HEK293T (cell line): Measurements from ENCODE around the gene METTL9.

ENCODE experiments used
- CTCF ChIA-PET: fragments of 350-600 bp; formaldehyde crosslinking; extraction: SDS; loops from one replicate; lab custom pipeline; 2021; ENCODE audit warnings: antibody characterized with exemption, inconsistent platforms; lab: Yijun Ruan, JAX
- POLR2A ChIA-PET: fragments of 350-600 bp; formaldehyde crosslinking; extraction: SDS; loops from one replicate; lab custom pipeline; 2020; ENCODE audit warnings: antibody characterized with exemption, inconsistent platforms; lab: Yijun Ruan, JAX
- DNase-seq: peaks from one replicate; pipeline ENCODE4 v3.0.0; 2012; ENCODE audit warnings: mixed read lengths; ENCODE audit errors: extremely low spot score
- ARNT ChIP-seq: fragments of 450-650 bp; IDR thresholded peaks from 2 replicates; pipeline ENCODE4 v1.6.1; 2017; ENCODE audit warnings: mild to moderate bottlenecking
- BHLHE40 ChIP-seq: fragments of 450-650 bp; IDR thresholded peaks from 2 replicates; pipeline ENCODE4 v1.6.1; 2016; ENCODE audit warnings: mild to moderate bottlenecking, moderate library complexity, borderline replicate concordance
- CTBP1 ChIP-seq: fragments of 450-650 bp; IDR thresholded peaks from 2 replicates; pipeline ENCODE4 v1.6.1; 2016; ENCODE audit warnings: borderline replicate concordance
- ELF4 ChIP-seq: fragments of 450-650 bp; IDR thresholded peaks from 2 replicates; pipeline ENCODE4 v1.6.1; 2017; ENCODE audit warnings: antibody characterized with exemption
- FOXA1 ChIP-seq: fragments of 450-650 bp; IDR thresholded peaks from 2 replicates; pipeline ENCODE4 v1.6.1; 2016; ENCODE audit warnings: mild to moderate bottlenecking
- FOXK2 ChIP-seq: fragments of 450-650 bp; IDR thresholded peaks from 2 replicates; pipeline ENCODE4 v1.6.1; 2016; ENCODE audit warnings: mild to moderate bottlenecking
- FOXM1 ChIP-seq: fragments of 450-650 bp; IDR thresholded peaks from 2 replicates; pipeline ENCODE4 v1.6.1; 2017; ENCODE audit warnings: mild to moderate bottlenecking, borderline replicate concordance
- HDGF ChIP-seq: fragments of 450-650 bp; IDR thresholded peaks from 2 replicates; pipeline ENCODE4 v1.6.1; 2017; ENCODE audit warnings: antibody characterized with exemption, borderline replicate concordance
- L3MBTL2 ChIP-seq: fragments of 450-650 bp; conservative IDR thresholded peaks from 2 replicates; pipeline ENCODE4 v1.6.1; 2016; ENCODE audit warnings: mild to moderate bottlenecking
- LEF1 ChIP-seq: fragments of 450-650 bp; IDR thresholded peaks from 2 replicates; pipeline ENCODE4 v1.6.1; 2017; ENCODE audit warnings: mild to moderate bottlenecking, borderline replicate concordance
- NFRKB ChIP-seq: fragments of 450-650 bp; IDR thresholded peaks from 2 replicates; pipeline ENCODE4 v1.6.1; 2016; ENCODE audit warnings: mild to moderate bottlenecking, moderate library complexity
- PKNOX1 ChIP-seq: fragments of 450-650 bp; IDR thresholded peaks from 2 replicates; pipeline ENCODE4 v1.6.1; 2016
- SP1 ChIP-seq: fragments of 450-650 bp; IDR thresholded peaks from 2 replicates; pipeline ENCODE4 v1.6.1; 2017
- SUZ12 ChIP-seq: fragments of 450-650 bp; IDR thresholded peaks from 2 replicates; pipeline ENCODE4 v1.6.1; 2016; ENCODE audit warnings: mild to moderate bottlenecking
- TARDBP ChIP-seq: fragments of 450-650 bp; IDR thresholded peaks from 2 replicates; pipeline ENCODE4 v1.6.1; 2016
- ZNF384 ChIP-seq: fragments of 450-650 bp; IDR thresholded peaks from 2 replicates; pipeline ENCODE4 v1.6.1; 2016

The METTL9 gene

GRCh38 chr16:21593530-21594289 is 5.7 kb upstream of the METTL9 start:
- CTCF ChIA-PET: interaction anchor here (1.0 kb wide), 1 partner anchor 114 kb away, joined by 3 read pairs; no protein-coding TSS in a partner anchor
- TF ChIP-seq HDGF (no peak), SUZ12 (no peak), CTBP1 (no peak), ZNF384 (no peak), SP1 (no peak), BHLHE40 (no peak), L3MBTL2 (no peak), NFRKB (no peak), FOXA1 (no peak), LEF1 (no peak), FOXK2 (no peak), ELF4 (no peak), PKNOX1 (no peak), FOXM1 (no peak), ARNT (no peak), TARDBP (no peak)
- POLR2A ChIA-PET: no interaction called here
- DNase-seq: no peak

- CTCF ChIA-PET: no interaction called here
Measured at GRCh38 chr16:21597561-21598030, 1.8 kb upstream of the METTL9 start.

GRCh38 chr16:21598206-21598605 is 1.2 kb upstream of the METTL9 start:
- CTCF ChIA-PET: no interaction called here
- TF ChIP-seq LEF1: no peak
- no peak for TF ChIP-seq PKNOX1
- TF ChIP-seq SP1: no peak
- no peak for TF ChIP-seq ARNT
- no peak for TF ChIP-seq NFRKB
- no peak for TF ChIP-seq ELF4
- no peak for TF ChIP-seq FOXA1
- TF ChIP-seq BHLHE40: no peak
- no peak for TF ChIP-seq CTBP1
- no peak for TF ChIP-seq ZNF384
- TF ChIP-seq L3MBTL2: no peak
- TF ChIP-seq SUZ12: no peak
- TF ChIP-seq FOXM1: no peak
- no peak for TF ChIP-seq TARDBP
- no peak for TF ChIP-seq HDGF
- TF ChIP-seq FOXK2: no peak
- DNase-seq: no peak
- POLR2A ChIA-PET: no interaction called here

More at GRCh38 chr16:21597561-21598030, 1.8 kb upstream of the METTL9 start:
- DNase-seq: no peak
- POLR2A ChIA-PET: no interaction called here
- TF ChIP-seq LEF1: no peak

- TF ChIP-seq FOXM1 (no peak), SUZ12 (no peak), ZNF384 (no peak), TARDBP (no peak), BHLHE40 (no peak), PKNOX1 (no peak), CTBP1 (no peak), LEF1 (no peak), L3MBTL2 (no peak)
- CTCF ChIA-PET: no interaction called here
- POLR2A ChIA-PET: no interaction called here
- DNase-seq: no peak
Measured at GRCh38 chr16:21598701-21599121, 666 bp upstream of the METTL9 start.

- TF ChIP-seq LEF1: no peak
- TF ChIP-seq ARNT: no peak
- no peak for TF ChIP-seq FOXM1
- no peak for TF ChIP-seq L3MBTL2
- no peak for TF ChIP-seq HDGF
- TF ChIP-seq ZNF384: no peak
- no peak for TF ChIP-seq CTBP1
- no peak for TF ChIP-seq BHLHE40
- no peak for TF ChIP-seq SUZ12
- TF ChIP-seq ELF4: no peak
- no peak for TF ChIP-seq TARDBP
- TF ChIP-seq NFRKB: no peak
- no peak for DNase-seq
- POLR2A ChIA-PET: interaction anchor here (1.0 kb wide), 1 partner anchor 39 kb away, joined by 3 read pairs; no protein-coding TSS in a partner anchor
- CTCF ChIA-PET: interaction anchor here (0.5 kb wide), 2 partner anchors 16 to 65 kb away, joined by 3 to 4 read pairs; no protein-coding TSS in a partner anchor
Measured at GRCh38 chr16:21600031-21600773, 825 bp downstream of the METTL9 start.
